OCI-LY7 (cell line): ENCODE results near the gene GP1BB. TPM values are rescaled to one million over a fixed set of nuclear protein-coding genes. Genes with fewer than 3 reads are reported as not detected.
A peak's percentile ranks its signal among the peaks of the same experiment; 100 is the strongest.

ENCODE experiments used
- BruUV-seq: library from RNA; stranded (reverse); fragments of 400-500 nt; replicated peaks from 2 replicates; lab custom pipeline; 2021; lab: Mats Ljungman, UMichigan
- CTCF ChIA-PET: fragments of 300-600 bp; sonication (Branson Sonifier 250); formaldehyde crosslinking; loops from one replicate; lab custom pipeline; 2022; ENCODE audit warnings: antibody characterized with exemption; ENCODE audit not compliant: unreplicated experiment; lab: Charles Lee
- POLR2A ChIA-PET: fragments of 300-600 bp; sonication (Branson Sonifier 250); formaldehyde crosslinking; loops from one replicate; lab custom pipeline; 2022; ENCODE audit warnings: antibody characterized with exemption; lab: Charles Lee
- DNase-seq: peaks from one replicate; pipeline ENCODE4 v3.0.0-alpha.2; 2015; ENCODE audit warnings: low spot score
- H2AFZ ChIP-seq: fragments of 200-600 bp; sonication (generic), shearing (Covaris generic); 2 replicates; pipeline ENCODE4 v1.6.1; 2014; ENCODE audit warnings: mild to moderate bottlenecking, antibody characterized with exemption, low read length, moderate library complexity
- H3K27ac ChIP-seq: fragments of 200-600 bp; sonication (generic); 2 replicates; pipeline ENCODE4 v1.5.1; 2014; ENCODE audit warnings: mixed run types, low read depth, mild to moderate bottlenecking, moderate library complexity, low read length, inconsistent platforms; ENCODE audit not compliant: poor library complexity, severe bottlenecking
- H3K36me3 ChIP-seq: fragments of 200-600 bp; sonication (generic); 2 replicates; pipeline ENCODE4 v1.6.1; 2014; ENCODE audit warnings: mild to moderate bottlenecking, antibody characterized with exemption, low read length, moderate library complexity, mixed read lengths; ENCODE audit not compliant: insufficient read depth
- H3K4me1 ChIP-seq: fragments of 200-600 bp; sonication (generic); 2 replicates; pipeline ENCODE4 v1.5.1; 2014; ENCODE audit warnings: mild to moderate bottlenecking, low read length; ENCODE audit not compliant: insufficient read depth, poor library complexity, severe bottlenecking
- H3K4me2 ChIP-seq: fragments of 200-600 bp; sonication (generic); 2 replicates; pipeline ENCODE4 v1.6.1; 2014; ENCODE audit warnings: mild to moderate bottlenecking, low read length
- H3K4me3 ChIP-seq: fragments of 200-600 bp; sonication (generic); 2 replicates; pipeline ENCODE4 v1.5.1; 2014; ENCODE audit warnings: mild to moderate bottlenecking, low read depth, low read length; ENCODE audit not compliant: poor library complexity, severe bottlenecking
- H3K79me2 ChIP-seq: fragments of 200-600 bp; sonication (generic); 2 replicates; pipeline ENCODE4 v1.6.1; 2016; ENCODE audit warnings: low read depth, mild to moderate bottlenecking, low read length, moderate library complexity, mixed read lengths; ENCODE audit not compliant: insufficient read depth
- H3K9me2 ChIP-seq: fragments of 200-600 bp; sonication (generic); 2 replicates; pipeline ENCODE4 v1.6.1; 2016; ENCODE audit warnings: mild to moderate bottlenecking, low read length, mixed read lengths; ENCODE audit not compliant: insufficient read depth
- H3K9me3 ChIP-seq: fragments of 200-600 bp; sonication (generic); 2 replicates; pipeline ENCODE4 v1.6.1; 2014; ENCODE audit warnings: mild to moderate bottlenecking, mixed run types, low read length, mixed read lengths
- H4K20me1 ChIP-seq: fragments of 200-600 bp; sonication (generic); 2 replicates; pipeline ENCODE4 v1.6.1; 2014; ENCODE audit warnings: mild to moderate bottlenecking, antibody characterized with exemption, low read length, moderate library complexity, mixed read lengths; ENCODE audit not compliant: insufficient read depth
- CTCF ChIP-seq: fragments of 200-600 bp; sonication (generic); conservative IDR thresholded peaks from 2 replicates; pipeline ENCODE4 v1.5.1; 2014; ENCODE audit warnings: mild to moderate bottlenecking, antibody characterized with exemption, low read length, moderate library complexity, mixed read lengths
- EZH2phosphoT487 ChIP-seq: fragments of 200-600 bp; sonication (generic); IDR thresholded peaks from 2 replicates; pipeline ENCODE4 v1.6.1; 2018; ENCODE audit warnings: low read depth, borderline replicate concordance, mild to moderate bottlenecking, mixed run types, antibody characterized with exemption, low read length, moderate library complexity, mixed read lengths
- intact Hi-C: fragments of 100-400 bp; cut with micrococcal nuclease; formaldehyde crosslinking; loops from one replicate; pipeline ENCODE4 v1.10.0; 2022; ENCODE audit not compliant: unreplicated experiment
- total RNA-seq, 2 experiments: library from RNA; depleted of rRNA in 1 of 2; stranded (reverse); fragments of >200 nt in 1 of 2; shearing (Covaris generic) in 1 of 2; gene quantifications; 2 replicates each; pipeline ENCODE4 v1.2.3, GENCODE V29; 2014 to 2022

Gene GP1BB
- total RNA-seq, 2 experiments from 2014 or later = not detected

DNA sequence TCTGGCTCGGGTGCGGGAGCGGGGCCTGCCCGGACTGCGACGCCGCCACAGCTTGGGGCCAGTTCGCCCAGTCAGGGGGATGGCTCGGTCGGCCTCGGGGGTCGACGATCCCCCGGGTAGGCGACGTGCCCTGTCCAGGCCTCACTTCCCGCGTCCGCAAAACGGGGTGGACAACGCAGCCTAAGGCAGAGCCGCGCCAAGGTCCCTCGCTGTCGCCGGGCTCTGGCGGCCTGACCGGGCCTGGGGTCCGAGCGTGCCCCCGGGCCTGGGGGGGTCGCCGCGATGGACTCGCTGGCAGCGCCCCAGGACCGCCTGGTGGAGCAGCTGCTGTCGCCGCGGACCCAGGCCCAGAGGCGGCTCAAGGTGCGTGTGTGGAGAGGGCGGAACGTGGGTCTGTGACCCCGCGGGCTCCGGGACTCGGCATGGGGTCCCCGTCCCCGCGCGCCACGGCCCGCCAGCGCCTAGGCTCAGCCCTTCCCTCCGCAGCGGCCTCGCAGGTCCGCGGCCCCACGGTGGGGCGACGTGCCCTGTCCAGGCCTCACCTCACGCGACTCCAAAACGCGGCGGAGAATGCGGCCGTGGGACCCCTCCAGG is 4.8 kb upstream of the GP1BB start:
- no peak for TF ChIP-seq CTCF
- no peak for TF ChIP-seq EZH2phosphoT487
- DNase-seq = no peak
- H3K79me2 ChIP-seq = no peaks in the 10 kb centered on the region
- H3K4me2 ChIP-seq = peak overlapping the region; percentile 62
- ChIA-PET POLR2A (no interaction called here), CTCF (no interaction called here)
- no peaks in the 10 kb centered on the region for H3K9me2 ChIP-seq
- intact Hi-C loops = no loop called here
- no peak overlapping the region for H3K27ac ChIP-seq
- no peaks in the 10 kb centered on the region for H3K4me1 ChIP-seq
- H3K4me3 ChIP-seq = peak overlapping the region; percentile 57
- H4K20me1 ChIP-seq = no peaks in the 10 kb centered on the region
- no TSS peak for BruUV-seq
- no peaks in the 10 kb centered on the region for H3K36me3 ChIP-seq
- H3K9me3 ChIP-seq = no peaks in the 10 kb centered on the region
- peak overlapping the region; percentile 74 for H2AFZ ChIP-seq

GRCh38 chr22:19719050-19719482 is 4.3 kb upstream of the GP1BB start:
- intact Hi-C loops = no loop called here
- Histone ChIP-seq H3K4me1 (no peaks in the 10 kb centered on the region), H3K4me2 (no peak overlapping the region), H4K20me1 (no peaks in the 10 kb centered on the region), H3K27ac (no peak overlapping the region), H3K4me3 (no peak overlapping the region), H3K36me3 (no peaks in the 10 kb centered on the region), H3K9me3 (no peaks in the 10 kb centered on the region), H3K9me2 (no peaks in the 10 kb centered on the region), H3K79me2 (no peaks in the 10 kb centered on the region), H2AFZ (no peak overlapping the region)
- no peak for DNase-seq
- TF ChIP-seq EZH2phosphoT487 (no peak), CTCF (no peak)
- no TSS peak for BruUV-seq
- ChIA-PET POLR2A (no interaction called here), CTCF (no interaction called here)

DNA sequence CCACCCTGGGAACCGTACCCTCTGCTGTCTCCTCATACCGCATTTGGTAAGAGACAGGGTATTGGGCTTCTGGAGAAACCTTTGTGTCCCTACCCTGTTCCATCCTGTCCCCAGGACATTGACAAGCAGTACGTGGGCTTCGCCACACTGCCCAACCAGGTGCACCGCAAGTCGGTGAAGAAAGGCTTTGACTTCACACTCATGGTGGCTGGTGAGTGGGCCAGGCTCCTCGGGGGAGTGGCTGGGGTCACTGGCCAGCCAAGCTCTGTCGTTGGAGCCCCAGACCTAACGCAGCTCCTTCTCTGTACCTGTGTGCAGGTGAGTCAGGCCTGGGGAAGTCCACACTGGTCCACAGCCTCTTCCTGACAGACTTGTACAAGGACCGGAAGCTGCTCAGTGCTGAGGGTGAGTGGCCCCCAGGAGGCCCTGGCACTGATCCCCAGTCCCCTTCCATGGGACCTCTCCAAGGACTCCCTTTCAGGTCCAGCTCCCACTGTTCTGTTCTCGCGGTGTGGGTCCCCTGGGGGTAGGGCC is 3.8 kb upstream of the GP1BB start:
- intact Hi-C loops = no loop called here
- H3K4me2 ChIP-seq = no peak overlapping the region
- TF ChIP-seq CTCF (no peak), EZH2phosphoT487 (no peak)

More for the DNA sequence above, 3.8 kb upstream of the GP1BB start:
- ChIA-PET POLR2A (no interaction called here), CTCF (no interaction called here)
- Histone ChIP-seq H2AFZ (no peak overlapping the region), H3K36me3 (no peaks in the 10 kb centered on the region), H3K79me2 (no peaks in the 10 kb centered on the region), H4K20me1 (no peaks in the 10 kb centered on the region), H3K4me1 (no peaks in the 10 kb centered on the region), H3K9me3 (no peaks in the 10 kb centered on the region), H3K4me3 (no peak overlapping the region), H3K27ac (no peak overlapping the region), H3K9me2 (no peaks in the 10 kb centered on the region)
- no peak for DNase-seq
- BruUV-seq = no TSS peak
